BJ (cell line): ENCODE data around the gene AKAP4. TPM values are rescaled to one million over a fixed set of nuclear protein-coding genes. Genes with fewer than 3 reads are reported as not detected.

Experiments used
- CTCF ChIA-PET: fragments of 350-600 bp; formaldehyde crosslinking; extraction: SDS; loops from one replicate; lab custom pipeline; 2021; ENCODE audit warnings: antibody characterized with exemption, inconsistent platforms; lab: Yijun Ruan, JAX
- POLR2A ChIA-PET: fragments of 300-600 bp; sonication (Branson Sonifier 250); formaldehyde crosslinking; extraction: SDS; loops from one replicate; lab custom pipeline; 2021; ENCODE audit warnings: antibody characterized with exemption; lab: Charles Lee
- DNase-seq: peaks from one replicate; pipeline ENCODE4 v3.0.0-alpha.2; 2011; ENCODE audit warnings: low read depth
- H3K27me3 ChIP-seq: 2 replicates; pipeline ENCODE4 v1.6.0; 2011; ENCODE audit warnings: low read length; ENCODE audit not compliant: control insufficient read depth, insufficient read depth
- H3K36me3 ChIP-seq: 2 replicates; pipeline ENCODE4 v1.5.1; 2011; ENCODE audit warnings: low read length; ENCODE audit not compliant: control insufficient read depth, insufficient read depth
- H3K4me3 ChIP-seq: 2 replicates; pipeline ENCODE4 v1.5.1; 2011; ENCODE audit warnings: low read depth, mild to moderate bottlenecking, control low read depth, low read length
- polyA minus RNA-seq: library from RNA; depleted of rRNA, polyadenylated mRNA; stranded (reverse); fragments of >200 nt; gene quantifications from 2 replicates; pipeline ENCODE4 v1.2.3, GENCODE V29; 2011; rRNA and poly(A)+ RNA removed
- polyA plus RNA-seq: library from polyadenylated mRNA; depleted of rRNA; stranded (reverse); fragments of >200 nt; gene quantifications from 2 replicates; pipeline ENCODE4 v1.2.3, GENCODE V29; 2011; rRNA removed
- TF ChIP-seq, protein P1 (sequence below): IDR thresholded peaks from 2 replicates; pipeline ENCODE4 v1.5.1; 2011; ENCODE audit warnings: low read depth, mild to moderate bottlenecking, control low read depth, inconsistent platforms, low read length, moderate library complexity; ENCODE audit not compliant: insufficient read depth

The AKAP4 gene, protein sequence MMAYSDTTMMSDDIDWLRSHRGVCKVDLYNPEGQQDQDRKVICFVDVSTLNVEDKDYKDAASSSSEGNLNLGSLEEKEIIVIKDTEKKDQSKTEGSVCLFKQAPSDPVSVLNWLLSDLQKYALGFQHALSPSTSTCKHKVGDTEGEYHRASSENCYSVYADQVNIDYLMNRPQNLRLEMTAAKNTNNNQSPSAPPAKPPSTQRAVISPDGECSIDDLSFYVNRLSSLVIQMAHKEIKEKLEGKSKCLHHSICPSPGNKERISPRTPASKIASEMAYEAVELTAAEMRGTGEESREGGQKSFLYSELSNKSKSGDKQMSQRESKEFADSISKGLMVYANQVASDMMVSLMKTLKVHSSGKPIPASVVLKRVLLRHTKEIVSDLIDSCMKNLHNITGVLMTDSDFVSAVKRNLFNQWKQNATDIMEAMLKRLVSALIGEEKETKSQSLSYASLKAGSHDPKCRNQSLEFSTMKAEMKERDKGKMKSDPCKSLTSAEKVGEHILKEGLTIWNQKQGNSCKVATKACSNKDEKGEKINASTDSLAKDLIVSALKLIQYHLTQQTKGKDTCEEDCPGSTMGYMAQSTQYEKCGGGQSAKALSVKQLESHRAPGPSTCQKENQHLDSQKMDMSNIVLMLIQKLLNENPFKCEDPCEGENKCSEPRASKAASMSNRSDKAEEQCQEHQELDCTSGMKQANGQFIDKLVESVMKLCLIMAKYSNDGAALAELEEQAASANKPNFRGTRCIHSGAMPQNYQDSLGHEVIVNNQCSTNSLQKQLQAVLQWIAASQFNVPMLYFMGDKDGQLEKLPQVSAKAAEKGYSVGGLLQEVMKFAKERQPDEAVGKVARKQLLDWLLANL
- polyA plus RNA-seq (not detected in 2 replicates), polyA minus RNA-seq (not detected in 2 replicates)

DNA sequence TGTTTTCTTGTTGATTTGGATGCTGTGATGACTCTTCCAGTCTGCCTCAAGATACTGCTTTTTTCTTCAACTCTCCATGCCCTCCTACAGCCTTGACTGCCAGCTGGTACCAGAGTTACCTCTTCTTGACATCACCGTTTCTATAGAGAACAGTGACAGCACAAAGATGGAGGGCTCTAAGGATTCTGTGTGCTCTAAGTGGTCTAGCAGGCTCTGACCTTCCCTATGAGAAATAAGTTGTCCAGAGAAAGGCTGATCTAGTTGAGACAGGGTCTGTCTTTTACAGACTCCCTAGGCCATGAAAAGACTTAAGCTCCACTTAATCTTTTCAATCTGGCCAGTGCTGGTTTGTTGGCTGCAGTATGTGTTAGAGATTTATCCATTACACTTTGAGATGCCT is at the start of gene AKAP4:
AKAP4 (minus strand) TSS at position 101 of the 400 bp plus-strand sequence. CDS start 118 bp downstream, outside the sequence.
- no peak for DNase-seq
- Histone ChIP-seq H3K27me3 (no peaks in the 10 kb centered on the region), H3K36me3 (no peaks in the 10 kb centered on the region), H3K4me3 (no peak within 1 kb of the TSS)
- TF ChIP-seq, protein P1, sequence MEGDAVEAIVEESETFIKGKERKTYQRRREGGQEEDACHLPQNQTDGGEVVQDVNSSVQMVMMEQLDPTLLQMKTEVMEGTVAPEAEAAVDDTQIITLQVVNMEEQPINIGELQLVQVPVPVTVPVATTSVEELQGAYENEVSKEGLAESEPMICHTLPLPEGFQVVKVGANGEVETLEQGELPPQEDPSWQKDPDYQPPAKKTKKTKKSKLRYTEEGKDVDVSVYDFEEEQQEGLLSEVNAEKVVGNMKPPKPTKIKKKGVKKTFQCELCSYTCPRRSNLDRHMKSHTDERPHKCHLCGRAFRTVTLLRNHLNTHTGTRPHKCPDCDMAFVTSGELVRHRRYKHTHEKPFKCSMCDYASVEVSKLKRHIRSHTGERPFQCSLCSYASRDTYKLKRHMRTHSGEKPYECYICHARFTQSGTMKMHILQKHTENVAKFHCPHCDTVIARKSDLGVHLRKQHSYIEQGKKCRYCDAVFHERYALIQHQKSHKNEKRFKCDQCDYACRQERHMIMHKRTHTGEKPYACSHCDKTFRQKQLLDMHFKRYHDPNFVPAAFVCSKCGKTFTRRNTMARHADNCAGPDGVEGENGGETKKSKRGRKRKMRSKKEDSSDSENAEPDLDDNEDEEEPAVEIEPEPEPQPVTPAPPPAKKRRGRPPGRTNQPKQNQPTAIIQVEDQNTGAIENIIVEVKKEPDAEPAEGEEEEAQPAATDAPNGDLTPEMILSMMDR: no peak
- ChIA-PET CTCF (interaction anchor here (1.0 kb wide), 1 partner anchor 282 kb away, joined by 3 read pairs; no protein-coding TSS in a partner anchor), POLR2A (interaction anchor here (0.6 kb wide), 1 partner anchor 45 kb away, joined by 3 read pairs; no protein-coding TSS in a partner anchor)

DNA sequence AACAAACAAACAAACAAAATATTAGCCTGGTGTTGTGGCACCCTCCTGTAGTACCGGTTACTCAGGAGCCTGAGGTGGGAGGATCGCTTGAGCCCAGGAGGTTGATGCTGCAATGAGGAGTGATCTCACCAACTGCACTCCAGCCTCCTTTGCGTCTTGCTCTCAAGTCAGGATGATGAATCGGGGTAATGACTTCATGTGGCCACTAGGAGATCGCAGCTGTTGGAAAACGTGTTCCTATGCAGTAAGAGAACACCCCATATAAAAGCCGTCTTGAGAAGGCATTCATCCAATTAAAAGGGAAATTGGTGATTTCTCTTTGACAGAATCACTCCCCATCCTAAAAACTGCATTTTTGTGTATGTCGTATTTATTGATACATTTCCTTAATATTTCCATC is 10.7 kb upstream of the AKAP4 start:
- DNase-seq: no peak
- ChIA-PET CTCF (no interaction called here), POLR2A (no interaction called here)
- Histone ChIP-seq H3K36me3 (no peaks in the 10 kb centered on the region), H3K4me3 (no peak overlapping the region), H3K27me3 (no peaks in the 10 kb centered on the region)
- TF ChIP-seq, protein P1: peak; percentile 30; the same call in 1 of the 2 replicates

DNA sequence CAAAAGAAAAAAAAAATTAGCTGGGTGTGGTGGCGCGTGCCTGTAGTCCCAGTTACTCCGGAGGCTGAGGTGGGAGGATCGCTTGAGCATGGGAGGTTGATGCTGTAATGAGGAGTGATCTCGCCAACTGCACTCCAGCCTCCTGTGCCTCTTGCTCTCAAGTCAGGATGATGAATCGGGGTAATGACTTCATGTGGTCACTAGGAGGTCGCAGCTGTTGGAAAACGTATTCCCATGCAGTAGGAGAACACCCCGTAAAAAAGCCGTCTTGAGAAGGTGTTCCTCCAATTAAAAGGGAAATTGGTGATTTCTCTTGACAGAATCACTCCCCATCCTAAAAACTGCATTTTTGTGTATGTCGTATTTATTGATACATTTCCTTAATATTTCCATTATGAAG is 5.9 kb upstream of the AKAP4 start:
- DNase-seq: no peak
- H3K27me3 ChIP-seq: no peaks in the 10 kb centered on the region
- ChIA-PET POLR2A (no interaction called here), CTCF (interaction anchor here (1.9 kb wide), 1 partner anchor 107 kb away, joined by 5 read pairs; no protein-coding TSS in a partner anchor)
- H3K4me3 ChIP-seq: no peak overlapping the region
- H3K36me3 ChIP-seq: no peaks in the 10 kb centered on the region
- TF ChIP-seq, protein P1: no peak

DNA sequence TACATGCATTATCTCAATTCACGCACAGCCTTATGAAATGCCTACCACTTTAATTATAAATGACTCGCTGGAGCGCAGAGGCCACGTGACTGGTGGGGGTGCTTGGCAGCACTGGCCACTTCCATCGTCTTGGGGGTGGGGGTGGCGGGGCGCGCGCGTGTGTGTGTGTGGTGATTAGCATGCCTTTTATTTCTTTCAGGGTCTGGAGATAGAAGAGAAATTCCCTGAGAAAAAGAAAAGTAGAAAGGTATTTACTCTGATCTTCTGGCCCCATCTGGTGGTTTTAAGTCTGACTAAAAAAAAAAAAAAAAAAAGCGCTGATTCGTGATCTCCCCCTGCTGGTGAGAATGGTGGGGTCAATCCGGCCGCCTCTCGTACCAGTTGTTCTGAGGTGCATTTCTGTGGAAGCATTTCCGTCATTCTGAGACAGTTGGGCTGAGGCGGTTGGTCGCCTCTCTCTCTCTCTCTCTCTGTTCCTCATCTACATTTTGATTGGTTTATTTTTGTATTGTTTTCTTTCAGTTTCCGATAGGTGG is 3.6 kb upstream of the AKAP4 start, which contains the start of gene CCNB3:
CCNB3 (plus strand) TSS at position 402 of the 536 bp plus-strand sequence. CDS start 80,399 bp downstream, outside the sequence.
- POLR2A ChIA-PET: no interaction called here
- H3K4me3 ChIP-seq: peak within 1 kb of the TSS; percentile 30
- DNase-seq: peak; percentile 8
- TF ChIP-seq, protein P1: peak; percentile 67
- no peaks in the 10 kb centered on the region for H3K36me3 ChIP-seq
- no peaks in the 10 kb centered on the region for H3K27me3 ChIP-seq
- CTCF ChIA-PET: interaction anchor here (0.7 to 2.4 kb wide), 5 partner anchors 15 to 321 kb away, joined by 3 to 20 read pairs (median 7); no protein-coding TSS in a partner anchor
